Measurements from ENCODE around the gene CFAP20DC. TPM values are rescaled to one million over a fixed set of nuclear protein-coding genes. Genes with fewer than 3 reads are reported as not detected.
"Not testable (repeated sequence)": the region's sequence is repeated elsewhere in the genome, so short reads cannot be mapped to it uniquely, and the experiment has no call there.

Gene CFAP20DC
- total and polyA plus RNA-seq, 11 donors, result 0.07 to 0.27 (median 0.11) TPM; not detected in 5

GRCh38 chr3:58897646-58898045 is 152.2 kb downstream of the CFAP20DC start:
- H3K4me1 ChIP-seq, result peaks cover 0 to 18% (median 11%) of the 10 kb centered on the region in 12 donors
- DNase-seq (no peak), ATAC-seq (no peak)
- no peaks in the 10 kb centered on the region for H3K27me3 ChIP-seq
- no peak for TF ChIP-seq POLR2A (IDR thresholded peaks at IDR 0.05)
- TF ChIP-seq, protein P1, sequence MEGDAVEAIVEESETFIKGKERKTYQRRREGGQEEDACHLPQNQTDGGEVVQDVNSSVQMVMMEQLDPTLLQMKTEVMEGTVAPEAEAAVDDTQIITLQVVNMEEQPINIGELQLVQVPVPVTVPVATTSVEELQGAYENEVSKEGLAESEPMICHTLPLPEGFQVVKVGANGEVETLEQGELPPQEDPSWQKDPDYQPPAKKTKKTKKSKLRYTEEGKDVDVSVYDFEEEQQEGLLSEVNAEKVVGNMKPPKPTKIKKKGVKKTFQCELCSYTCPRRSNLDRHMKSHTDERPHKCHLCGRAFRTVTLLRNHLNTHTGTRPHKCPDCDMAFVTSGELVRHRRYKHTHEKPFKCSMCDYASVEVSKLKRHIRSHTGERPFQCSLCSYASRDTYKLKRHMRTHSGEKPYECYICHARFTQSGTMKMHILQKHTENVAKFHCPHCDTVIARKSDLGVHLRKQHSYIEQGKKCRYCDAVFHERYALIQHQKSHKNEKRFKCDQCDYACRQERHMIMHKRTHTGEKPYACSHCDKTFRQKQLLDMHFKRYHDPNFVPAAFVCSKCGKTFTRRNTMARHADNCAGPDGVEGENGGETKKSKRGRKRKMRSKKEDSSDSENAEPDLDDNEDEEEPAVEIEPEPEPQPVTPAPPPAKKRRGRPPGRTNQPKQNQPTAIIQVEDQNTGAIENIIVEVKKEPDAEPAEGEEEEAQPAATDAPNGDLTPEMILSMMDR (IDR thresholded peaks at IDR 0.05), result no peak
- no peak overlapping the region for H3K27ac ChIP-seq
- no peaks in the 10 kb centered on the region for H3K36me3 ChIP-seq
- H3K4me3 ChIP-seq, result no peak overlapping the region
- peaks cover 0 to 9% (median 0%) of the 10 kb centered on the region in 12 donors for H3K9me3 ChIP-seq
- intact Hi-C loops (cut with DNase I), result no loop called here
- WGBS, 4 donors, result 56 to 69% (median 59%) methylated on average over 4 of the region's 4 CpGs

DNA sequence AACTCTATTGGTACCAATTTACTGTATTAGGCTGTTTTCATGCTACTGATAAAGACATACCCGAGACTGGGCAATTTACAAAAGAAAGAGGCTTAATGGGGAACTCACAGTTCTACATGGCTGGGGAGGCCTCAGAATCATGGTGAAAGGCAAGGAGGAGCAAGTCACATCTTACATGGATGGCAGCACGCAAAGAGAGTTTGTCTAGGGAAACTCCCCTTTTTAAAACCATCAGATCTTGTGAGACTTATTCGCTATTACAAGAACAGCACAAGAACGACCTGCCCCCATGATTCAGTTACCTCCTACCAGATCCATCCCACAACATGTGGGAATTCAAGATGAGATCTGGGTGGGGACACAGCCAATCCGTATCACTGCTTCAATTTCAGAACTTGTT is 154.1 kb downstream of the CFAP20DC start:
- ATAC-seq; DNase-seq; H3K27ac ChIP-seq; H3K27me3 ChIP-seq; H3K9me3 ChIP-seq; intact Hi-C loops (cut with DNase I); H3K4me3 ChIP-seq; H3K36me3 ChIP-seq: not testable (repeated sequence)
- H3K4me1 ChIP-seq, result peaks cover 0 to 18% (median 11%) of the 10 kb centered on the region in 12 donors
- WGBS, 4 donors, result 89 to 96% (median 94%) methylated on average over 5 of the region's 5 CpGs

DNA sequence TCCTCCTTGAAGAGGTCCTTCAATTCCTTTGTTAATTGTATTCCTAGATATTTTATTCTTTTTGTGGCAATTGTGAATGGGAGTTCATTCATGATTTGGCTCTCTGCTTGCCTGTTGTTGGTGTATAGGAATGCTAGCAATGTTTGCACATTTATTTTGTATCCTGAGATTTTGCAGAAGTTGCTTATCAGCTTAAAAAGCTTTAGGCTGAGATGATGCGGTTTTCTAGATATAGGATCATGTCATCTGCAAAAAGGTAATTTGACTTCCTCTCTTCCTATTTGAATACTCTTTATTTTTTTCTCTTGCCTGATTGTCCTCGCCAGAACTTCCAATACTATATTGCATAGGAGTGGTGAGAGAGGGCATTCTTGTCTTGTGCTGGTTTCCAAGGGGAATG is 157.3 kb downstream of the CFAP20DC start:
- 68 to 83% (median 70%) methylated on average over 2 of the region's 2 CpGs for WGBS, 4 donors
- H3K9me3 ChIP-seq; ATAC-seq; intact Hi-C loops (cut with DNase I); H3K4me1 ChIP-seq; DNase-seq; H3K4me3 ChIP-seq; H3K36me3 ChIP-seq; H3K27me3 ChIP-seq; H3K27ac ChIP-seq: not testable (repeated sequence)

- Histone ChIP-seq H3K9me3 (no peaks in the 10 kb centered on the region), H3K27ac (no peak overlapping the region), H3K27me3 (no peaks in the 10 kb centered on the region), H3K4me3 (no peak overlapping the region), H3K4me1 (no peaks in the 10 kb centered on the region), H3K36me3 (no peaks in the 10 kb centered on the region)
- no peak for TF ChIP-seq POLR2A (IDR thresholded peaks at IDR 0.05)
- TF ChIP-seq, protein P1 (IDR thresholded peaks at IDR 0.05), result no peak
- DNase-seq (no peak), ATAC-seq (no peak)
- WGBS, 4 donors, result 84 to 91% (median 89%) methylated on average over 2 of the region's 2 CpGs
- intact Hi-C loops (cut with DNase I), result no loop called here
These were observed 161.7 kb downstream of the CFAP20DC start for GRCh38 chr3:58888087-58888486.

- intact Hi-C loops (cut with DNase I), result no loop called here
- no peak overlapping the region for H3K4me3 ChIP-seq
- no peaks in the 10 kb centered on the region for H3K9me3 ChIP-seq
- DNase-seq (no peak), ATAC-seq (no peak)
- H3K27me3 ChIP-seq, result no peaks in the 10 kb centered on the region
- 80 to 88% (median 82%) methylated on average over 5 of the region's 5 CpGs for WGBS, 4 donors
- no peaks in the 10 kb centered on the region for H3K4me1 ChIP-seq
- H3K27ac ChIP-seq, result no peak overlapping the region
- no peaks in the 10 kb centered on the region for H3K36me3 ChIP-seq
- no peak for TF ChIP-seq POLR2A (IDR thresholded peaks at IDR 0.05)
- TF ChIP-seq, protein P1 (IDR thresholded peaks at IDR 0.05), result no peak
These were observed 165.4 kb downstream of the CFAP20DC start for GRCh38 chr3:58884453-58884852.
